GM19025 (cell line): ENCODE data around the gene FBXW4.

Experiments used
- ATAC-seq: cut with Tn5 transposase; IDR thresholded peaks from one replicate; pipeline ENCODE4 v1.9.1; 2021; ENCODE audit warnings: mild to moderate bottlenecking, low read depth, moderate library complexity; ENCODE audit not compliant: unreplicated experiment

Gene FBXW4

GRCh38 chr10:101694674-101695403 lies at the start of gene FBXW4:
TSS of gene FBXW4 (minus strand) at chr10:101695170. CDS start at chr10:101695105, 65 bp downstream.
- peak; percentile 68 for ATAC-seq

- no peak for ATAC-seq
These were observed 49.3 kb upstream of the FBXW4 start for GRCh38 chr10:101744267-101744666.

- ATAC-seq, result no peak
These were observed 47.0 kb upstream of the FBXW4 start for GRCh38 chr10:101741938-101742337.

- ATAC-seq, result no peak
These were observed 41.7 kb upstream of the FBXW4 start for GRCh38 chr10:101736666-101737065.

- no peak for ATAC-seq
These were observed 37.1 kb upstream of the FBXW4 start for GRCh38 chr10:101732096-101732495.

- ATAC-seq, result no peak
These were observed 31.1 kb upstream of the FBXW4 start for GRCh38 chr10:101726115-101726387.

GRCh38 chr10:101725296-101726114 lies 30.5 kb upstream of the FBXW4 start:
- ATAC-seq, result no peak

- ATAC-seq, result no peak
These were observed 29.5 kb upstream of the FBXW4 start for GRCh38 chr10:101724446-101724845.

- ATAC-seq, result no peak
These were observed 28.2 kb upstream of the FBXW4 start for GRCh38 chr10:101723176-101723575.

GRCh38 chr10:101721806-101722205 lies 26.8 kb upstream of the FBXW4 start:
- ATAC-seq, result no peak

GRCh38 chr10:101720606-101721230 lies 25.7 kb upstream of the FBXW4 start:
- no peak for ATAC-seq

- no peak for ATAC-seq
These were observed 23.8 kb upstream of the FBXW4 start for GRCh38 chr10:101718690-101719275.

- ATAC-seq, result no peak
These were observed 22.1 kb upstream of the FBXW4 start for GRCh38 chr10:101716891-101717659.

GRCh38 chr10:101712997-101713396 lies 18.0 kb upstream of the FBXW4 start:
- ATAC-seq, result no peak

- no peak for ATAC-seq
These were observed 15.8 kb upstream of the FBXW4 start for GRCh38 chr10:101710793-101711192.

GRCh38 chr10:101710059-101710695 lies 15.2 kb upstream of the FBXW4 start:
- no peak for ATAC-seq

- no peak for ATAC-seq
These were observed 14.5 kb upstream of the FBXW4 start for GRCh38 chr10:101709359-101710058.

GRCh38 chr10:101708870-101709269 lies 13.9 kb upstream of the FBXW4 start:
- ATAC-seq, result no peak

- no peak for ATAC-seq
These were observed 13.1 kb upstream of the FBXW4 start for GRCh38 chr10:101708073-101708472.
